Glutamatergic neuron (in vitro differentiated cells): ENCODE data around the gene UBE2G2. TPM values are rescaled to one million over a fixed set of nuclear protein-coding genes. Genes with fewer than 3 reads are reported as not detected.

ENCODE experiments used
- DNase-seq: peaks from one replicate; pipeline ENCODE4 v3.0.0; 2022
- H3K27ac Mint-ChIP-seq: one replicate; pipeline ENCODE4 v1.8.0; 2020; ENCODE audit warnings: mild to moderate bottlenecking, mixed read lengths, inconsistent platforms; ENCODE audit not compliant: unreplicated experiment
- H3K27me3 Mint-ChIP-seq: one replicate; pipeline ENCODE4 v1.8.0; 2020; ENCODE audit warnings: mild to moderate bottlenecking, moderate library complexity, mixed read lengths, inconsistent platforms; ENCODE audit not compliant: unreplicated experiment
- H3K36me3 Mint-ChIP-seq: one replicate; pipeline ENCODE4 v1.8.0; 2020; ENCODE audit warnings: mild to moderate bottlenecking, mixed read lengths, inconsistent platforms; ENCODE audit not compliant: unreplicated experiment
- H3K4me1 Mint-ChIP-seq: one replicate; pipeline ENCODE4 v1.8.0; 2020; ENCODE audit warnings: mild to moderate bottlenecking, low read depth, mixed read lengths, inconsistent platforms; ENCODE audit not compliant: unreplicated experiment
- H3K4me3 Mint-ChIP-seq: one replicate; pipeline ENCODE4 v1.8.0; 2020; ENCODE audit warnings: mild to moderate bottlenecking, mixed read lengths, inconsistent platforms; ENCODE audit not compliant: unreplicated experiment
- H3K9me3 Mint-ChIP-seq: one replicate; pipeline ENCODE4 v1.8.0; 2020; ENCODE audit warnings: mild to moderate bottlenecking, moderate library complexity, mixed read lengths, inconsistent platforms; ENCODE audit not compliant: unreplicated experiment
- CTCF ChIP-seq: fragments of 200-600 bp; sonication (generic); IDR thresholded peaks from one replicate; pipeline ENCODE4 v1.5.0; 2021; ENCODE audit not compliant: partially characterized antibody, unreplicated experiment
- total RNA-seq: library from RNA; stranded (reverse); fragmentation: NEBNext Ultra II Directional; extraction: Animal tissue kit (Norgen Biotek cat#: 25700); gene quantifications from one replicate; pipeline ENCODE4 v1.2.1, GENCODE V29; 2021; ENCODE audit not compliant: unreplicated experiment

The UBE2G2 gene
- total RNA-seq, 1 donor from 2014 or later, result 77.7 TPM

DNA sequence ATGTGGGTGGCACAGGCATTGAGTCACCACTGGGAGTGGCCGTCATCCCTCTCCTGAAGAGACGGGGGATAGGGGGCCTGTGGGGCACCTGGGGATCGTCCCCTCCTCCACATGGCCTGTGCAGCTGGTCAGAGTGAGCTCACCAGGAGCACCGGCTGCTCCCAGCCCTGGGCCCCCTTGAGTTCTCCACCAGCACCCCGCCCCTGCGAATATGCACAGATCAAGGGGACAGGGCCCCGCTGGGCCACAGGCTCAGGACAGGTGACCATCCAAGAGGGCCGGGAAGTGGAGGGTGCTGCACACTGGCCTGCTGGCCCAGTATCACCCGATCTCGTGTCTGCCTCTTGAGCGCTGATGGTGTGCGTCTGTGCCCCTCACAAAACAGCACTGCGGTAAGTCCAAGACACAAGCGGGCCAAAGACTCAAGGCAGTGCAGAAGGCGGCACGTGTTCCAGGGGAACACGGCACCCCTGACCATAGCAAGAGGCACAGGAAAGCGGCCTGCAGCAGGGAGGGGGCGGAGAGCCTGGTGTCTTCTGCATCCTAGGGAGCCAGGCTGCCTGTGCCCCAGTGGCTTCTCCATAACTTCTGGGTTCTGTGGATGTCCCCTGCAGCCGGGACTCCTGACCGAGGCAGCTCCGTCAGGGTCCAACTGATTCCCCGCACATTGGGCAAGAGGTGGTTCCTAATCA lies 72.1 kb downstream of the UBE2G2 start:
- peaks cover 19% of the 10 kb centered on the region for H3K36me3 Mint-ChIP-seq
- H3K9me3 Mint-ChIP-seq, result peaks cover 9% of the 10 kb centered on the region
- no peak for DNase-seq
- peaks cover 5% of the 10 kb centered on the region for H3K4me1 Mint-ChIP-seq
- no peak overlapping the region for H3K4me3 Mint-ChIP-seq
- H3K27ac Mint-ChIP-seq, result no peak overlapping the region
- no peak for TF ChIP-seq CTCF
- H3K27me3 Mint-ChIP-seq, result peaks cover 4% of the 10 kb centered on the region

- peaks cover 19% of the 10 kb centered on the region for H3K36me3 Mint-ChIP-seq
- peaks cover 4% of the 10 kb centered on the region for H3K27me3 Mint-ChIP-seq
- peaks cover 9% of the 10 kb centered on the region for H3K9me3 Mint-ChIP-seq
- H3K27ac Mint-ChIP-seq, result no peak overlapping the region
- H3K4me1 Mint-ChIP-seq, result peaks cover 8% of the 10 kb centered on the region
- no peak overlapping the region for H3K4me3 Mint-ChIP-seq
- no peak for DNase-seq
- no peak for TF ChIP-seq CTCF
These were observed 72.9 kb downstream of the UBE2G2 start for GRCh38 chr21:44728716-44729115.

GRCh38 chr21:44727757-44728156 lies 73.9 kb downstream of the UBE2G2 start:
- Mint-ChIP-seq H3K27me3 (peaks cover 4% of the 10 kb centered on the region), H3K27ac (no peak overlapping the region), H3K36me3 (peaks cover 19% of the 10 kb centered on the region), H3K4me1 (peaks cover 12% of the 10 kb centered on the region), H3K4me3 (no peak overlapping the region), H3K9me3 (peaks cover 6% of the 10 kb centered on the region)
- DNase-seq, result no peak
- no peak for TF ChIP-seq CTCF

- Mint-ChIP-seq H3K36me3 (peaks cover 19% of the 10 kb centered on the region), H3K9me3 (peaks cover 6% of the 10 kb centered on the region), H3K4me1 (peaks cover 16% of the 10 kb centered on the region), H3K27ac (no peak overlapping the region), H3K27me3 (peaks cover 8% of the 10 kb centered on the region), H3K4me3 (no peak overlapping the region)
- DNase-seq, result no peak
- TF ChIP-seq CTCF, result no peak
These were observed 74.3 kb downstream of the UBE2G2 start for GRCh38 chr21:44727321-44727720.

GRCh38 chr21:44726826-44727225 lies 74.8 kb downstream of the UBE2G2 start:
- H3K4me3 Mint-ChIP-seq, result no peak overlapping the region
- H3K27me3 Mint-ChIP-seq, result peaks cover 7% of the 10 kb centered on the region
- H3K4me1 Mint-ChIP-seq, result peaks cover 16% of the 10 kb centered on the region
- H3K9me3 Mint-ChIP-seq, result peaks cover 6% of the 10 kb centered on the region
- H3K36me3 Mint-ChIP-seq, result peaks cover 15% of the 10 kb centered on the region
- no peak for DNase-seq
- no peak overlapping the region for H3K27ac Mint-ChIP-seq
- TF ChIP-seq CTCF, result no peak
